ENCODE results near the gene GPR39.

DNA sequence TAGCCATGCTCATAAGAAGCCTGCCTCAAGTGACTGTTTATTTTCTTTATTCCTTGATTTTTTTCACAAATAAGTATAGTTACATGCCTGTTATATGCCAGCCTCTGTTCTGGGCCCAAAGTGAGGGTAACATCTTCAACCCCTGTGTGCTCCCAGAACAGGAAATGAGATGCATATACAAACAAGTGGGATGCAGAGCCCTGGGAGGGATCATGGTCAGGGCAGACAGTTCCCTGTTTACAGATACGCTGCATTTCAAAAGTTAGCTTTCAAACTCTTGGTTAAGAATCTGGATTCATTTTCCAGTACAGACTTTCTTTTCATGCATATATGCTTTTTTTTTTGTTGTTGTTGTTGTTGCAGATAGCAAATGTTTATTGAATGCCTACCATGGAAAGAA lies 24.4 kb downstream of the GPR39 start:
- TF ChIP-seq, protein P1, sequence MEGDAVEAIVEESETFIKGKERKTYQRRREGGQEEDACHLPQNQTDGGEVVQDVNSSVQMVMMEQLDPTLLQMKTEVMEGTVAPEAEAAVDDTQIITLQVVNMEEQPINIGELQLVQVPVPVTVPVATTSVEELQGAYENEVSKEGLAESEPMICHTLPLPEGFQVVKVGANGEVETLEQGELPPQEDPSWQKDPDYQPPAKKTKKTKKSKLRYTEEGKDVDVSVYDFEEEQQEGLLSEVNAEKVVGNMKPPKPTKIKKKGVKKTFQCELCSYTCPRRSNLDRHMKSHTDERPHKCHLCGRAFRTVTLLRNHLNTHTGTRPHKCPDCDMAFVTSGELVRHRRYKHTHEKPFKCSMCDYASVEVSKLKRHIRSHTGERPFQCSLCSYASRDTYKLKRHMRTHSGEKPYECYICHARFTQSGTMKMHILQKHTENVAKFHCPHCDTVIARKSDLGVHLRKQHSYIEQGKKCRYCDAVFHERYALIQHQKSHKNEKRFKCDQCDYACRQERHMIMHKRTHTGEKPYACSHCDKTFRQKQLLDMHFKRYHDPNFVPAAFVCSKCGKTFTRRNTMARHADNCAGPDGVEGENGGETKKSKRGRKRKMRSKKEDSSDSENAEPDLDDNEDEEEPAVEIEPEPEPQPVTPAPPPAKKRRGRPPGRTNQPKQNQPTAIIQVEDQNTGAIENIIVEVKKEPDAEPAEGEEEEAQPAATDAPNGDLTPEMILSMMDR (IDR thresholded peaks at IDR 0.05; ENCODE audit: extremely low read depth in 1 of 2, insufficient read depth in 1 of 2, low read depth in 1 of 2, low read length in 2 of 2): no peak
- no peak for TF ChIP-seq POLR2A (IDR thresholded peaks at IDR 0.05; ENCODE audit: low read depth, low read length)
- no peak for TF ChIP-seq EZH2 (IDR thresholded peaks at IDR 0.05; ENCODE audit: borderline replicate concordance, low read depth, low read length, severe bottlenecking)
